DND-41 (cell line): ENCODE results near the gene SIGLEC1.

Experiments used
- ATAC-seq: fragments of 200-7000 bp; cut with Tn5 transposase; 3 replicates; pipeline ENCODE4 v1.9.1; 2021; ENCODE audit warnings: low read depth; ENCODE audit not compliant: insufficient read depth
- DNase-seq: peaks from one replicate; pipeline ENCODE4 v3.0.0-alpha.2; 2020
- H2AFZ ChIP-seq: 2 replicates; pipeline ENCODE4 v1.6.0; 2012; ENCODE audit warnings: low read depth, low read length
- H3K27ac ChIP-seq: 2 replicates; pipeline ENCODE4 v1.5.1; 2012; ENCODE audit warnings: low read length, inconsistent platforms
- H3K27me3 ChIP-seq: fragments of 200-600 bp; sonication (generic); 2 replicates; pipeline ENCODE4 v1.6.0; 2012; ENCODE audit warnings: low read length, mild to moderate bottlenecking, inconsistent platforms; ENCODE audit not compliant: insufficient read depth, poor library complexity
- H3K36me3 ChIP-seq: 2 replicates; pipeline ENCODE4 v1.5.1; 2012; ENCODE audit warnings: low read length, inconsistent platforms; ENCODE audit not compliant: insufficient read depth
- H3K4me1 ChIP-seq: 2 replicates; pipeline ENCODE4 v1.5.1; 2012; ENCODE audit warnings: mild to moderate bottlenecking, low read length; ENCODE audit not compliant: insufficient read depth
- H3K4me2 ChIP-seq: 2 replicates; pipeline ENCODE4 v1.6.0; 2012; ENCODE audit warnings: mild to moderate bottlenecking, moderate library complexity, low read length, inconsistent platforms; ENCODE audit not compliant: insufficient read depth
- H3K4me3 ChIP-seq, 2 experiments: fragments of 200-600 bp in 1 of 2; shearing (Covaris generic) in 1 of 2; 2 replicates each; pipeline ENCODE4 v1.5.1; 2012 to 2016; ENCODE audit warnings: inconsistent platforms in 2 of 2, low read length in 2 of 2, mild to moderate bottlenecking in 2 of 2, low read depth in 1 of 2, moderate library complexity in 1 of 2
- H3K79me2 ChIP-seq: 2 replicates; pipeline ENCODE4 v1.6.0; 2012; ENCODE audit warnings: low read length, inconsistent platforms; ENCODE audit not compliant: insufficient read depth
- H3K9ac ChIP-seq: 2 replicates; pipeline ENCODE4 v1.6.0; 2012; ENCODE audit warnings: low read depth, mild to moderate bottlenecking, inconsistent platforms, low read length, moderate library complexity
- H3K9me3 ChIP-seq: 2 replicates; pipeline ENCODE4 v1.5.1; 2012; ENCODE audit warnings: low read length, moderate library complexity, mild to moderate bottlenecking, inconsistent platforms; ENCODE audit not compliant: insufficient read depth, severe bottlenecking
- H4K20me1 ChIP-seq: 2 replicates; pipeline ENCODE4 v1.6.0; 2012; ENCODE audit warnings: low read length; ENCODE audit not compliant: insufficient read depth
- EZH2 ChIP-seq: IDR thresholded peaks from 3 replicates; pipeline ENCODE4 v1.6.1; 2012; ENCODE audit warnings: borderline replicate concordance, low read depth, mild to moderate bottlenecking, moderate library complexity, low read length, inconsistent platforms; ENCODE audit not compliant: severe bottlenecking
- TF ChIP-seq, protein P1 (sequence below): IDR thresholded peaks from 2 replicates; pipeline ENCODE4 v1.5.1; 2012; ENCODE audit warnings: borderline replicate concordance, low read length, moderate library complexity, mild to moderate bottlenecking; ENCODE audit not compliant: poor library complexity, severe bottlenecking; ENCODE audit errors: extremely low read depth

The SIGLEC1 gene

GRCh38 chr20:3749087-3749688 is 36.8 kb upstream of the SIGLEC1 start:
- no peak for DNase-seq
- Histone ChIP-seq H3K36me3 (peaks cover 9% of the 10 kb centered on the region), H3K4me1 (no peaks in the 10 kb centered on the region), H3K9ac (no peak overlapping the region), H2AFZ (no peak overlapping the region), H3K79me2 (no peaks in the 10 kb centered on the region), H3K4me2 (no peak overlapping the region), H3K9me3 (no peaks in the 10 kb centered on the region), H3K27me3 (no peaks in the 10 kb centered on the region), H3K27ac (no peak overlapping the region), H3K4me3 (no peak overlapping the region), H4K20me1 (peaks cover 6% of the 10 kb centered on the region; the same call in 1 of the 2 replicates)
- no peak for TF ChIP-seq EZH2
- TF ChIP-seq, protein P1, sequence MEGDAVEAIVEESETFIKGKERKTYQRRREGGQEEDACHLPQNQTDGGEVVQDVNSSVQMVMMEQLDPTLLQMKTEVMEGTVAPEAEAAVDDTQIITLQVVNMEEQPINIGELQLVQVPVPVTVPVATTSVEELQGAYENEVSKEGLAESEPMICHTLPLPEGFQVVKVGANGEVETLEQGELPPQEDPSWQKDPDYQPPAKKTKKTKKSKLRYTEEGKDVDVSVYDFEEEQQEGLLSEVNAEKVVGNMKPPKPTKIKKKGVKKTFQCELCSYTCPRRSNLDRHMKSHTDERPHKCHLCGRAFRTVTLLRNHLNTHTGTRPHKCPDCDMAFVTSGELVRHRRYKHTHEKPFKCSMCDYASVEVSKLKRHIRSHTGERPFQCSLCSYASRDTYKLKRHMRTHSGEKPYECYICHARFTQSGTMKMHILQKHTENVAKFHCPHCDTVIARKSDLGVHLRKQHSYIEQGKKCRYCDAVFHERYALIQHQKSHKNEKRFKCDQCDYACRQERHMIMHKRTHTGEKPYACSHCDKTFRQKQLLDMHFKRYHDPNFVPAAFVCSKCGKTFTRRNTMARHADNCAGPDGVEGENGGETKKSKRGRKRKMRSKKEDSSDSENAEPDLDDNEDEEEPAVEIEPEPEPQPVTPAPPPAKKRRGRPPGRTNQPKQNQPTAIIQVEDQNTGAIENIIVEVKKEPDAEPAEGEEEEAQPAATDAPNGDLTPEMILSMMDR, result no peak
- no peak for ATAC-seq

GRCh38 chr20:3748073-3748472 is 35.7 kb upstream of the SIGLEC1 start:
- Histone ChIP-seq H3K9me3 (no peaks in the 10 kb centered on the region), H3K4me3 (no peak overlapping the region), H3K4me1 (no peaks in the 10 kb centered on the region), H3K4me2 (no peak overlapping the region), H3K9ac (no peak overlapping the region), H3K27me3 (no peaks in the 10 kb centered on the region), H3K36me3 (peaks cover 9% of the 10 kb centered on the region), H3K79me2 (no peaks in the 10 kb centered on the region), H4K20me1 (peaks cover 6% of the 10 kb centered on the region; the same call in 1 of the 2 replicates), H3K27ac (no peak overlapping the region), H2AFZ (no peak overlapping the region)
- DNase-seq (no peak), ATAC-seq (no peak)
- no peak for TF ChIP-seq EZH2
- TF ChIP-seq, protein P1, result no peak

DNA sequence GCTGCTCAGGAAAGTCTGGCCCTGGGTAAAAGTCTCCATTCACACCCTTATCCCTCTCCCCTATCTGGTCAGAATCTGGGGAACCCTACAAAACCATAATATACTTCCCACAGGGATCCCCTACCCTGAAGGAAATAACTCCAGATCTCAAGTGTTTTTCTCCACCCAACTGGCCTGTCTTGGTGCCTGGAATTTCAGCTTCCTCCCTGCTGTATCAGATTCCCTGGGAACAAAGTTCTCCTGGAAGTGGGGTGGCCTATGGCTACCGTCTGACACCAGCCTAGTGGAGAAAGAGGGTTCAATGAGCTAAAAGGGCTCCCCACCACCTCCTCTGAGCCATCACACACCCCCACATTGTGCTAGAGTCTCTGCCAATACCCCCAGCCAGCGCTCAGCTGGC is 35.1 kb upstream of the SIGLEC1 start:
- DNase-seq (no peak), ATAC-seq (no peak)
- Histone ChIP-seq H3K9me3 (no peaks in the 10 kb centered on the region), H3K36me3 (peaks cover 9% of the 10 kb centered on the region), H3K27ac (no peak overlapping the region), H3K9ac (no peak overlapping the region), H3K79me2 (no peaks in the 10 kb centered on the region), H3K4me1 (no peaks in the 10 kb centered on the region), H2AFZ (no peak overlapping the region), H3K4me3 (no peak overlapping the region), H4K20me1 (peaks cover 6% of the 10 kb centered on the region; the same call in 1 of the 2 replicates), H3K27me3 (no peaks in the 10 kb centered on the region), H3K4me2 (no peak overlapping the region)
- TF ChIP-seq EZH2, result no peak
- TF ChIP-seq, protein P1, result no peak
